Activated CD8-positive, alpha-beta memory T cell treated with anti-CD3 and anti-CD28 coated beads, Interleukin-2, amount 50 U/mL, for 24 hours (primary cell): ENCODE measurements around the gene SLC25A30.
"Not testable (repeated sequence)": the region's sequence is repeated elsewhere in the genome, so short reads cannot be mapped to it uniquely, and the experiment has no call there.

Experiments
- DNase-seq: peaks from one replicate; pipeline ENCODE4 v3.0.0-alpha.2; 2020; ENCODE audit errors: extremely low read depth

The SLC25A30 gene

GRCh38 chr13:45432737-45433380, 14.7 kb upstream of the SLC25A30 start:
- DNase-seq, result no peak

GRCh38 chr13:45426056-45426841, 8.1 kb upstream of the SLC25A30 start:
- DNase-seq, result not testable (repeated sequence)

- DNase-seq, result no peak
Observed at GRCh38 chr13:45422731-45423292, 4.6 kb upstream of the SLC25A30 start.

- DNase-seq, result no peak
Observed at GRCh38 chr13:45419945-45420344, 1.8 kb upstream of the SLC25A30 start.

GRCh38 chr13:45419389-45419788, 1.2 kb upstream of the SLC25A30 start:
- not testable (repeated sequence) for DNase-seq

GRCh38 chr13:45416516-45417128, 1.6 kb downstream of the SLC25A30 start:
- DNase-seq, result no peak

GRCh38 chr13:45415112-45415511, 3.1 kb downstream of the SLC25A30 start:
- DNase-seq, result no peak

GRCh38 chr13:45413826-45414307, 4.3 kb downstream of the SLC25A30 start:
- DNase-seq, result no peak

- no peak for DNase-seq
Observed at GRCh38 chr13:45412274-45413049, 5.7 kb downstream of the SLC25A30 start.

GRCh38 chr13:45411631-45412030, 6.5 kb downstream of the SLC25A30 start:
- no peak for DNase-seq

- DNase-seq, result no peak
Observed at GRCh38 chr13:45411221-45411620, 7.0 kb downstream of the SLC25A30 start.

- DNase-seq, result no peak
Observed at GRCh38 chr13:45410466-45410865, 7.7 kb downstream of the SLC25A30 start.

GRCh38 chr13:45410001-45410400, 8.2 kb downstream of the SLC25A30 start:
- no peak for DNase-seq

GRCh38 chr13:45406421-45406820, 11.8 kb downstream of the SLC25A30 start:
- no peak for DNase-seq

- DNase-seq, result no peak
Observed at GRCh38 chr13:45403081-45403480, 15.1 kb downstream of the SLC25A30 start.

- DNase-seq, result no peak
Observed at GRCh38 chr13:45402641-45403040, 15.5 kb downstream of the SLC25A30 start.

- DNase-seq, result no peak
Observed at GRCh38 chr13:45401314-45401713, 16.9 kb downstream of the SLC25A30 start.

GRCh38 chr13:45398877-45399276, 19.3 kb downstream of the SLC25A30 start:
- no peak for DNase-seq

GRCh38 chr13:45396533-45397095, 21.6 kb downstream of the SLC25A30 start:
- DNase-seq, result no peak

- no peak for DNase-seq
Observed at GRCh38 chr13:45393941-45394570, 24.1 kb downstream of the SLC25A30 start.

- DNase-seq, result no peak
Observed at GRCh38 chr13:45392811-45393210, 25.4 kb downstream of the SLC25A30 start.
